ENCODE data around the gene MYOZ1.

GRCh38 chr10:73655990-73656298 is 14.7 kb upstream of the MYOZ1 start, which contains the start of gene SYNPO2L:
- no peak for TF ChIP-seq CTCF (IDR thresholded peaks at IDR 0.05; ENCODE audit: extremely low read depth in 1 of 2, insufficient read depth in 1 of 2, low read depth in 1 of 2, low read length in 2 of 2)
- no peak for TF ChIP-seq POLR2AphosphoS5 (IDR thresholded peaks at IDR 0.05; ENCODE audit: insufficient read depth, low read depth, low read length)
- no peak for TF ChIP-seq EZH2 (IDR thresholded peaks at IDR 0.05; ENCODE audit: borderline replicate concordance, low read depth, low read length, severe bottlenecking)
- TF ChIP-seq MAX (IDR thresholded peaks at IDR 0.05; ENCODE audit: insufficient read depth, insufficient read length), result no peak
- TF ChIP-seq POLR2A (IDR thresholded peaks at IDR 0.05; ENCODE audit: low read depth, low read length), result no peak
- TF ChIP-seq FOS (IDR thresholded peaks at IDR 0.05; ENCODE audit: borderline replicate concordance, insufficient read depth, low read length), result no peak
- no peak for TF ChIP-seq JUN (IDR thresholded peaks at IDR 0.05; ENCODE audit: borderline replicate concordance, insufficient read depth, insufficient read length, low read depth)

Measured in endothelial cell of umbilical vein (primary cell).